T1000 (cell line): ENCODE measurements around the gene SSBP1.
"Not testable (repeated sequence)": the region's sequence is repeated elsewhere in the genome, so short reads cannot be mapped to it uniquely, and the experiment has no call there.

Experiments
- DNase-seq: peaks from one replicate; lab custom pipeline; 2025; ENCODE audit warnings: mixed read lengths; lab: John Stamatoyannopoulos, UW

SSBP1 gene

GRCh38 chr7:141709318-141709717 lies 28.8 kb upstream of the SSBP1 start:
- DNase-seq, result no peak

DNA sequence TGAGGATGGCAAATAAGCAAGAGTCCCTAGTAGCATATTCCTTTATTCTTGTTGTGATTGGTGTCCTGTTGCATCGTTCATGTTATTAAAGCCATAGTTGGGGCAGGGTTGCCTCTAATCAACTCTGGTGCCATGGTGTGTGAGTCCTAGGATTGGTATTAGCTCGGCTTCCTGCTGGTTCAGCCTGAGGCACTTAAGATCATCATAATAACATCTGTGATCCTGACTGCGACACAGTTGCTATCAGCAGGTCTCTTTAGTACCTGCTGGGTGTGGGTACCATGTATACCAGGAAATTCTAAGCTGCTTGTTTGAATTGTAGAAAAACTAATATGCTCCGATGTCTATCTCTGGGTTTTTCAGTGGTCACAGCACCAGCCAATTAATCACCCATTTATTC lies 28.4 kb upstream of the SSBP1 start:
- DNase-seq, result no peak

- no peak for DNase-seq
Measured at GRCh38 chr7:141710301-141710700, 27.9 kb upstream of the SSBP1 start.

GRCh38 chr7:141712603-141713255 lies 25.4 kb upstream of the SSBP1 start:
- DNase-seq, result no peak

- no peak for DNase-seq
Measured at GRCh38 chr7:141713890-141714289, 24.3 kb upstream of the SSBP1 start.

DNA sequence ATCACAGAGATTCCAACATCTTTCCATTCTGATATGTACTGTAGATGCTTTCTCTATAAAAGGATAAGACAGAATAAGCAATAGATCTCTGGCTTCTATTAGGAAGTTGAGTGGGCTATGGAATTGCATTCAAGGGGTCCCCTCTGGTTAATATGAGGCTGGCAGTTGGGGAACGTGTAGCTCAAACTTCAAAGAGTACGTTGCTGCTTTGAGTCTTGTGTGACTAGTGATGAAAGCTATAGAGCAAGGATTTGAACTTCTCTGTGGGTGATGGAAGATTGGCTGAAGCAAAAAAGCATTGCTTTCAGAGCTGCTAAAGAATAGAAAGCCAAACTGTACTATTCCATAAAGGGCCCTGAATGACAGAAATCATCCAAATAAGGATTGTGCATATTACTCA lies 23.6 kb upstream of the SSBP1 start:
- DNase-seq, result no peak

DNA sequence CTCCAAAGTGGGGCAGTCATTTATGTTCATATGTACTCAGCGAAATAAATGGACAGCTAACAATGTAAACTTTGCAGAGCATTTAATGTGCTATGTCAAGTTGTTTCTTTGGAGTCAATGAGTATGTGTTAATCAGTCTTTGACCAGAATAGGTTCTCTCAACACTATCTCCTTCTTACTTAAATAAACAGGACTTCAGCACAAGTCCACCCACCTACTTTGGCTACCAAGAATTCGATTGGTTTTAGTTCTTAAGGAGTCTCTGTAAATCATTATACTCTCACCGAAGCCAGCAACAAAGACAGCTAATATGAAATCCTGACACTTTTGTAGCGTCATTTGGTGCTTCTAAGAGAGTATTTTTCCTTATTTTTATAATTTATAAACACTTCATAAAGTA lies 23.1 kb upstream of the SSBP1 start:
- DNase-seq, result no peak

GRCh38 chr7:141715794-141716689 lies 22.1 kb upstream of the SSBP1 start:
- no peak for DNase-seq

DNA sequence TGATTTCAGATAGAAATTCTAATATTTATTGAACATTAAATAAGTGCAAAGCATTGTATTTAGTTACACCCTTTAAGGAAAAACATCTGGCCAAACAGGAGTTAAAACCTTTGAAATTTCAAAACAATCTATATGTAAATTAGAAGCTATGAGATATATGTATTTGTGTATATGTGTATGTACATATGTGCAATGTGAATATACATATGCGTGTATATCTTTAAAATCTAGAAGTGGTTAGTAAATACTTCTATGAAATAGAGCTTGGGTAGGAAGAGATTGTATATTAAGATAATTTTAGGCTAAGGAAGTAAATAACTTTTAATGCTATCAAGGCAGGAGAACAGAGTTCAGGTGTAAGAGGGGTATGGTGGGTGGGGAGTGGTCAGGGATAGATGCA lies 20.7 kb upstream of the SSBP1 start:
- no peak for DNase-seq

GRCh38 chr7:141722529-141722928 lies 15.6 kb upstream of the SSBP1 start:
- no peak for DNase-seq

GRCh38 chr7:141729020-141729419 lies 9.1 kb upstream of the SSBP1 start:
- no peak for DNase-seq

- no peak for DNase-seq
Measured at GRCh38 chr7:141731476-141732149, 6.5 kb upstream of the SSBP1 start.

GRCh38 chr7:141737118-141737835 lies 881 bp upstream of the SSBP1 start:
- DNase-seq, result no peak

- DNase-seq, result no peak
Measured at GRCh38 chr7:141738592-141739013, 445 bp downstream of the SSBP1 start.

DNA sequence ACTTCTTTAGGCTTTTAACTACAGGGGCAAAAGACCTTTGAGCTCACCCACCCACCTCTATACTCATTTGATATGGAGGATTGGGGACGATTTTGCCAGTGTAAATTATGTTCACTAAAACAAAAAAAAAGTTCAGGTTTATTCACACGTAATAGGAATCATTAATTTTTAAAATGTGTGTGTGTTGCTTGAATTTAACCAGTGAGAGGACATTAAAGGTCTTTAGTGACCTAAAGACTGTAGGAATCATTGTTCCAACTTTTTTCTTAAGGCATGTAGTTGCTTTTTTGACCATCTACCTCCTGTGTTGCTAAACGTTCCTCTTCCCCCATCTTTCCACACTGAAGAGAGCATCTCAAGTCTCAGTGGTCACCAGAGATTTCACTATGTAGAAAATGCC lies 1.1 kb downstream of the SSBP1 start:
- no peak for DNase-seq

- no peak for DNase-seq
Measured at GRCh38 chr7:141742229-141742628, 4.1 kb downstream of the SSBP1 start.

GRCh38 chr7:141744131-141744530 lies 6.0 kb downstream of the SSBP1 start:
- DNase-seq, result no peak

DNA sequence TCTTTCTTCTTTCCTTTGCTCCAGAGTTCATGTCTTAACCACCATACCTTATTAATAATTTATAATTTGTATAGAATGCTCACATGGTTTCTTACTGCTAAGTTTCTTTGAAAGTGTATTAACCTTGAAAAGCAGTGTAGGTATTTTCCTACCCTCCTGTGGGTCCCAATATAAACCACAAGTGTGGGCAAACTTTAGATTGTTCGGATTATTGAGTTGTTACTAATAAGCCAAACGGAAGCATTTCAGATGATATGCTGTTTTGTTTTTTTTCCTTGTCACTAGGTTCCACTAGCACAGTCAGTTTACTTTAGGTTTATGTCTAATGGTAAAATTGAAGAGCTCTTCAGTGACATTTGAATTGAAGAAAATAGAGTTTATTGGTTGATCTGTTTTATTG lies 10.2 kb downstream of the SSBP1 start:
- DNase-seq, result no peak

- DNase-seq, result not testable (repeated sequence)
Measured at GRCh38 chr7:141751904-141752303, 13.7 kb downstream of the SSBP1 start.

GRCh38 chr7:141752634-141753033 lies 14.5 kb downstream of the SSBP1 start:
- no peak for DNase-seq

- DNase-seq, result no peak
Measured at GRCh38 chr7:141754939-141755338, 16.8 kb downstream of the SSBP1 start.

DNA sequence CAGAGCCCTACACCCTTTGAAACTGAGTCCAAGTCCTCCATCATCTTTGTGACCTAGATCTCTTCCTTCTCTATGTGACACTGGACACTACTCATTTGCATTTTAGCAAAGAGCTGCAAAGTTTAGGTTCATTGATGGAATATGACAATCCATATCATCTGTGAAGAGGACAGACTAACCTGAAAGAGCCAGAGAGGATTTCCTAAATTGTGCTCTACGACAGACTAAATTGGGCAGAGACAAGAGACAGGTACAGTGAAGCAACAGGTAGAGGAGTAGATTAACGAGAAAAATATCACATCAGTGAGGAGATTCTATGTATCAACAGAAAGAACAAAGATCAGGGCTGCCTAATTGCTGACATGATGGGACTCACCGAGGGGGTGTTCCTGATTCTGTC lies 25.6 kb downstream of the SSBP1 start, which contains the start of gene TAS2R3:
TAS2R3 (plus strand) TSS at position 301 of the 400 bp plus-strand sequence; CDS start at position 363, 62 bp downstream.
- no peak for DNase-seq
